Ovary (tissue), 3 donors: ENCODE results near the gene GLYR1.

ENCODE experiments used
- CTCF ChIP-seq, 3 donors: fragments of 450-650 bp in 2 of 3; fragments of 200-600 bp in 1 of 3; IDR thresholded peaks; one replicate each; pipeline versions ENCODE4 v1.5.1 to v1.8.0; 2016 to 2022; ENCODE audit warnings: antibody characterized with exemption in 3 of 3, mild to moderate bottlenecking in 1 of 3
- EP300 ChIP-seq: sonication (generic); formaldehyde crosslinking; IDR thresholded peaks from one replicate; pipeline ENCODE4 v1.6.1; 2017; ENCODE audit warnings: antibody characterized with exemption
- POLR2A ChIP-seq: fragments of 450-650 bp; IDR thresholded peaks from one replicate; pipeline ENCODE4 v1.6.1; 2017; ENCODE audit warnings: antibody characterized with exemption, mild to moderate bottlenecking, moderate library complexity
- donor health status: DM: no; HTN: no; CAD: no.

GRCh38 chr16:4846503-4846900, 586 bp downstream of the GLYR1 start:
- TF ChIP-seq CTCF (IDR thresholded peaks at IDR 0.05) (no peak), POLR2A (no peak), EP300 (no peak)
